ELR (cell line): Measurements from ENCODE around the gene KIAA0232.

Experiments
- DNase-seq: peaks from one replicate; pipeline ENCODE4 v3.0.0-alpha.2; 2015; ENCODE audit warnings: low read depth

Gene KIAA0232

DNA sequence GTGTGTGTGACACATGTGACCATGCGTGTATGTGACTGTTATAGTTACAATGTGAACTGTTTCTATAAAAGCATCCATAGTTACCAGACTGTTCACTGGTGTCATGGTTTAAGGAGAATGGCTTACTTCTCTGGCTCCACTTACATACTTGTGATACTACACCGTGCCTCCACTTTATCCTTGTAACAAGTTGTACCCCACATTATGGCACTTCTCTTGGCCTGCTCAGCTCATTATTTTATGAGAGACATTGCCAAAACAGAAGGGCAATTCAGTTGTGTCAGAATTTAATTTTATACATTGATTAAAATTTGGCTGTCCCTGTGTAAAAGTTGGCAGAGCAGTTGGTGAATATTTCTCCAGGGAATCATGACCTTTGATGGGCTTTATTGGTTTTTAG lies 64.7 kb downstream of the KIAA0232 start:
- DNase-seq, result no peak

DNA sequence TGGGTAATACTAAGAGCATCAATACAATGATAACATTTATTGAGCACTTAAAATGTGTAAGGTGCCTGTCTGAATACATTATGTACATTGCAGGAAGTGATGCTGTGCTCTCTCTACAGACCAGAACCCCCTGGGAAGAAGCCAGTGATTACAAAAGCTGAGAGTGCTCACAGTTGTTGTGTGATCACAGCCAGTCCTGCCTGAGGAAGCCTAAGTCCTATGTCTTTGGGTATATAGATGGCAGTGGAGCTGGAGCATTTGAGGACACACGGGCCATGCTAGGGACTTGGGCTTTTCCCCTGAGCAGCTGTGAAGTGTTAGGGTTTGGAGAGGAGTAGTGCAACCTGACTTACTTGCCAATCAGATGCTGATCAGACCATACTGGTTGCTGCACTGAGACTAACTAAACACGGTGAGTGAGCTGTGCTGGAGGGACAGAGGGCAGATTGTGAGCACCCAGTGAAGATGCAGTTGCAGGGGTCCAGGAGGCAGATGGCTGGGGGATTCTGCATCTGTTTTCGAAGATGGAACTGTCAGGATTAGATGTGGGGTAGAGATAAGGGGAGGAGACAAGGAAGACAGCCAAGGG lies 66.3 kb downstream of the KIAA0232 start:
- DNase-seq, result no peak

DNA sequence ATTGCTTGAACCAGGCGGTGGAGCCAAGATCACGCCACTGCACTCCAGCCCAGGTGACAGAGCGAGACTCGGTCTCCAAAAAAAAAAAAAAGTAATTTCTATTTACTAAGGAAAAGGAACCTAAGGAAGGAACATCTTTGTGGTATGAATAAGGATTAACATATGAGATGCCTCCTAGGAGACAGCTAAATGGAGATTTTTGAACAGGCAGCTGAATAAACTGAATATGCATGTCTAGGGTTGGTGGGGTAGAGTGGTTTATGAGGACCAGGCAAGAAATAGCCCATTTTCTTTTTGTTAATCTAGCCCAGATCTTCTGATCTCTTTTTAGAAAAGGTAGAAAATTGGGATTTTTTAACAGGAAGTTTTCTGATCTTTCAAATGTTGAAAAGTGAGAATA lies 67.2 kb downstream of the KIAA0232 start:
- no peak for DNase-seq

DNA sequence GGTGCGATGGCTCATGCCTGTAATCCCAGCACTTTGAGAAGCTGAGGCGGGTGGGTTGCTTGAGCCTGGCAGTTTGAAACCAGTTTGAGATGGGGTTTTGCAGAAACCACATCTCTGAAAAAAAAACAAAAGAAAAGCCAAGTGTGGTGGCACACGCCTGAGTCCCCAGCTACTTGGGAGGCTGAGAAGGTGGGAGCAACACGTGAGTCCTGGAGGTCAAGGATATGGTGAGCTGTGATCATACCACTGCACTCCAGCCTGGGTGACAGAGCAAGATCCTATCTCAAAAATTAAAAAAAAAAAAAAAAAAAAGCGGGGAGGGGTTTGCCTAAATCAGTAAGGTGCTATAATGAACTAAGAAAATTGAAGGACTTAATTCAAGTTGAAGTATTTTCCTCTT lies 68.9 kb downstream of the KIAA0232 start:
- DNase-seq, result no peak

DNA sequence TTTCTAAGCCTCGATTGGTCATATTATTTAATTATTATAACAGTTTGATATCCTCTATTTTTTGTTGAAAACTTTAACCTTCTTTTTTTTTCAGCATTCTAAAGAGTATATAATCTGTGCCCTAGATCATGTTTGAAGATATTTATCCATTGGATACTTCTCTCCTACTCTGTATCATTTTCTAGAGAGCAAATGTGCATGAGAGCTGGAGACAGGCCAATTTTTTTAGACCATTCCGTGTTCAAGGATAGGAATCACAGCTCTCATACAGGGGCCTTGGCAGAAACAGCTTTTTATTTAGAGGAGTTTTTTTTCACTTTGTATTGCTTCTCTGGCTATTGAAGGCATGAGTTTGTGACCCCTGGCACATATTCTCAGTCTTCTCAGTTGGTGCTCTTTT lies 69.4 kb downstream of the KIAA0232 start:
- DNase-seq, result no peak

DNA sequence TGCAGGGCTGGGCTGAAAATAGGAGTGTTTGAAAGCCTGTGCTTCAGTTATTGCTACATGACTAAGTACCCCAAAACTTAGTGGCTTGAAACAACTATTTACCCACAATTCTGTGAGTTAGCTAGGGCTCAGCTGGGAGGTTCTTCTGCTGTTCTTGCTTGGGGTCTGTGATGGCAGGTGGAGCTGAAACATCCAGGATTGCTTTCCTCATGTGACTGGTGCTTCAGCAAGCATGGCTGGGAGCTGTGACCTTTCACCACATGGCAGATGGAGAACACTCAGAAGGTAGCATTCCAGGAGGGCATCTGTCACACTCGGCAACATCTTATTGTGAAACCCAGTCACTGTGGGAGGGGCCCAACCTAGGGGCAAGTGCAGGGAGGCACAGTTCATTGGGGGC lies 70.1 kb downstream of the KIAA0232 start:
- no peak for DNase-seq

DNA sequence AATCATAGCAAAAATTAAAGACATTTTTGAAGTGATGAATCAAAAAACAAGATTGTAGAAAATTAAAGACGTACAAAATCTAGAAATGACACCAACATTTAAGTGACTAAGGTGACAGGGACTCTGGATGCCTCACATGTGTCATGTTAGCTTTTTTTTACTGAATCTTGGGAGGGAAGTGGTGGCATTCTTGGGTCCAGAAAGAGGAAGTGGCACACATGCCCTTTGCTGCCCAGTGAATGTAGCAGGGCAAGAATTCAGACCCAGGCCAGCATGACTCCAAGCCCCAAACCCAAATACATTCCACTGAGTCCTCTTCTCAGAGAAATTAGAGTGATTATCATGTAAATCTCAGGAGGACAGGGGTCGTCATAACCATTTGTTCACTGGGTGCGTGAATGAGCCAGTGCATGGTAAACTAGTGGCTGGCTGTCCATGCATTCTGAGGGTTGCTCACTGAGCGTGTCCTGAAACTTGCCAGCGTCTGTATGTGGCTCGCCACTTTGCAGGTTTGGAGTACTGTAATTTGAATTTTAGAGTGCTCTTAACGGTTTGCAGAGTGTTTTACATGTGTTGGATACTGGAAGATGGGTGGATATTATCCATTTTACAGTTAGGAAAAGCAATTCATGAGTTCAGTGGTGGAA lies 71.7 kb downstream of the KIAA0232 start:
- DNase-seq, result no peak

DNA sequence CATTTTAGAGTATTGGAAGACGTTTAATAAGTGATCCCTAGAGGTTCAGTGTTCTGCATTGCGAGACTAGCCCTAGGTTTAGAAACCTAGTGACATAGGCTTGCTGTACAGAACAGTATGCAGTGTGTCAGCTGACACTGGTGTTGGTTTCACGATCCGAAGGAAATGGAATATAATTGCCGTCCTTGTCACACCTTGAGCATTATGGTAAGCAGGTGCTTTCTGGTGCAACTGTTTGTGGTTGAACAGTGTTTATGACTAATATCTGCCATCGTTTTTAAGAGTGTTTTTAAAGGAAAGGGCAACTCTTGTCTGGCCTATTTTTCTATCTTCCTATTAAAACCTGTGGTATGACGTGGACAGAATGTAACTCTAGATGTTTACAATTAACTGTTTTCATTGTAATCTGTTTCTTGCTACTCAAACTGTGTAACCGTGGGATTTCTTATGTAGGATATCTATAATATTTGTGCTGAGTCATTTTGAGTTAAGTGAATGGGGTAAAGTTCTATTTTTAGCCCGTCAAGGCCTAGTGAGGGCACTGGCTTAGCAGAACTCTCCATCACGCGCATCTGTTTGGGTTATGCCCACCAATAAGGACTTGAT lies 73.3 kb downstream of the KIAA0232 start:
- peak; percentile 46 for DNase-seq

DNA sequence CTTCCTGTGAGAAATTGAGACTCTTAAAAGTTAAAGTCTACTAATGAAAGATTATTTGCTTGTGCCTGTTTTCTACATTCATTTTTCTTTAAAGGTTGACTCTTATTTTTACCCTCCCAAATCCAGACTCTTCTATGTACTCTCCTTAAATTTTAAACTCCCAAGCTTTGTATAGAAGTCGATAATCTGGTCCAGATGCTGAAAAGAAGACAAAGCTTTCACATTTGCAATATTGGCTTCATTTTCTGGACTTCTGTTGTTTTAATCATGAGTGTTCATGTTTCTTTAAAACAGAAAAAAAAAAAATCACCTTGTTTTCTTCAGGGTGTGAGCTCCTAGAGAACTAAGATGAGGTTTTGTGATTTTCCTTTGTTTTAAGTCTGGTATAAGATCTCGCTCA lies 73.9 kb downstream of the KIAA0232 start:
- DNase-seq, result no peak

DNA sequence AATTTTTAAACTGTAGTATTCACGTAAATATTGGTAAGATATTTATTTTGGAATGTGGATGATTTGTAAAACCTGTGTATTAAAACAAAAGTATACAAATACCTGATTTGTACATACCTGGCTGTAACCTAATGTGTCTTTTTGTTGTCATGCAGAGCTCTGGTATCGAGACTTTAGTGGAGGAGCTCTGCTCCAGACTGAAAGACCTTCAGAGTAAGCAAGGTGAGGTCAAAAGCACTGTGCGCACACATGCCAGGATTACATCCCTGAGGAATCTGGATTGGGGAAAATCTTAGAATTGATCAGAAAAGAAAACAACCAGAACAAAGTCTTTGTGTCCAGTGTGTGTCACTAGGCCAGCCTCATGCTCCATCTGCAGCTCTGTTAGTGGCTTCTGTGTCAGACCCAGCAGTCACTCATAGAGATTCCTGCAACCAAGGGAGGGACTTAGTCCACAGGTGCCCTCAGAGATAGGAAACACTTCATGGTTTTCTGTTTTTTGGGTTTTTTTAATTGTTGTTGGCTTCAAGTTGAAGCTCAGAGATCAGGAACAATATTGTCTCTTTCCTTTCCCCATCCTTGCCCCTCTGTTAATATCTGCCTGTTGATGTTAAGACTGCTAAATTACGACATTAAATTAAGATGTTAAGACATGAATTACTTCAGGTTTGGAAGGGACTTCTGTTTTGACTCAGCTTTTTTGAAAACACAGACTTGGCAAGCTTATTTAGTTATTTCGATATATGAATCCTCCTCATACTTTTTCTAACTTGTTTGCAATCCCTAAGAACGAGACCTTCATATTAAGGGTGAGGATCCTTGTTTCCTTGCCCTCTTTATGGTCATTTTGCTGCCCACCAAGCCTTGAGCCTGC lies 74.7 kb downstream of the KIAA0232 start:
- DNase-seq, result no peak

DNA sequence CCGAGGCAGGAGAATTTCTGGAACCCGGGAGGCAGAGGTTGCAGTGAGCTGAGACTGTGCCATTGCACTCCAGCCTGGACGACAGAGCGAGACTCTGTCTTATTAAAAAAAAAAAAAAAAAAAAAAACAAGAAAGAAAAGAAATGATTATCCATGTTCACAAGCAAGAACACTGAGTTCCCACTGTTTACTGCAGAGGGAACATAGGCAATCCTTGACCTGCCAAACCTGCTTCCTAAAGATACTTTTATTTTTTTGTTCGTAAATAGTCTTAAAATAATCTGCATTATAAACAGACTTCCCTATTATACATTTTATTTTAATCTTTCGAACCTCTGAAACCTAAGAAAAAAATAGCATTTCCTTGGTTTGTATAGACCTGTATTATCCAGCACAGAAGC lies 76.5 kb downstream of the KIAA0232 start:
- no peak for DNase-seq

DNA sequence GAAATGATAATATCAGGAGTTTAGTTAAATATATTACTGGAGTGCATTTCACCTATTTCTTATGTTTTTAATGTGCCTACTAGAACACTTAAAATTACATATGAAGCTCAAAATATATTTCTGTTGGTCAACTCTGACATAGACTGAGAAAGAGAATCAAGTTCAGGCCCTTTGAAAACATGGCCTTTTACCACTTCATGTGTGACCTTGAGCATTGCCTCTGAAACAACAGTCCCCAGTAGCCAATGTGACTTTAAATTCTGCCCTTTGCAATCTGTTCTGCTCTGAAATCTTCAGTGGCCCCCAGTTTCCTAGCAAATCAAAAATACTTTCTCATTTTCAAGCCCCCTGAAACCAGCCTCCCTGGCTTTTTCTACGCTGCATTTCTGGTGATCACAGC lies 77.0 kb downstream of the KIAA0232 start:
- DNase-seq, result no peak

DNA sequence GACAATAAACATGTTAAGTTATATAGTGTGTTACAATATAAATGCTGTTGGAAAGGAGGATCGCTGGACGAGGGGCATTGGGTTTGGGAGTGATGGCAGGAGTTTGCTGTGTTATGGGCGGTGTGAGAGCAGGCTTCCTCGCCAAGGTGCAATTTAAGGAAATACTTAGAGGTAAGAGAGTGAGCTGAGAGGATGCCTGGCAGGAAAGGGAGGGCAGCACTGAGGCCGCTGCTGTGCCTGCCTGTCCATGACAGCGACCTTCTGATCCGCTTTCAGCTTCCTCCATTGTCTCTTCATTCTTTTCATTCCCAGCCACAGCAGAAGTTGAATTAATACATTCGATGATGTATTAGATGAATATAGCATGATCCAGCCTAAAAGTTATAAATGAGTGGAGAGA lies 85.9 kb downstream of the KIAA0232 start:
- DNase-seq, result no peak

DNA sequence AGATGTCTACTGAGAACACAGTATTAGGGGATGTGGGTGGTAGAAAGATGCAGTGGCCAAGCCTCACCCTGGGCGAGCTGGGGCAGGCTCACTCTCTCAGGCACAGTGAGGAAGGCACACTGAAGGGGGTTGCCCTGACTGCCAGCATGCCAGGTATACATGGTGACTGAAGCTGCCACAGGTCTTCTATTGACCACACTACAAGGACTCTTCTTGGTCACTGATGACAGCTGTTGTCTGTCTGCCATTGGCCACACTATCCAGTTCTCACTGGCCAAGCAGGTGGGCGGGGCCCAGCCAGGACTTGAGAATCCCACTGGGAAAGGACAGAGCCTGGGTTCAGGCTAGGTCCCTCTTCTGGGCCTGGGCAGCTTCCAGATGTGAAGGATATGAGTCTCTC lies 87.4 kb downstream of the KIAA0232 start:
- no peak for DNase-seq

DNA sequence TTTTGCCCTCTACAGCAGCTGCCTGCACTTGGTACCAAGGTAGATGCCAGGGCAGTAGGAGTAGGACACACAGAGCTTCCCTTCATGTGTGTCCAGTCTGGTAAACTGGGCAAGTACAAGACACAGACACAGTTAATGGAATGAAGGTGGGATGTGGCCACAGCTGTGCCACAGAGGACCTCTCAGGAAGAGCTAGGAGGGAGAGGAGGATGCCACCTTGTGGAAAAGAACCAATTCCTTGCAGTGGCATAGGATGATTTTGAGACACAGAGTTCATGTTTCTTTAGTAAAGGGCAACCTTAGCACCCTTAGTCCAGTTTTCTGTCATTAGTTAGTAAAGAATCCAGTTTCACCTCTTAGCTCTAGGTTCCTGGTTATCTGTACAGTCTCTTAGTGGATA lies 90.8 kb downstream of the KIAA0232 start:
- peak; percentile 35 for DNase-seq

DNA sequence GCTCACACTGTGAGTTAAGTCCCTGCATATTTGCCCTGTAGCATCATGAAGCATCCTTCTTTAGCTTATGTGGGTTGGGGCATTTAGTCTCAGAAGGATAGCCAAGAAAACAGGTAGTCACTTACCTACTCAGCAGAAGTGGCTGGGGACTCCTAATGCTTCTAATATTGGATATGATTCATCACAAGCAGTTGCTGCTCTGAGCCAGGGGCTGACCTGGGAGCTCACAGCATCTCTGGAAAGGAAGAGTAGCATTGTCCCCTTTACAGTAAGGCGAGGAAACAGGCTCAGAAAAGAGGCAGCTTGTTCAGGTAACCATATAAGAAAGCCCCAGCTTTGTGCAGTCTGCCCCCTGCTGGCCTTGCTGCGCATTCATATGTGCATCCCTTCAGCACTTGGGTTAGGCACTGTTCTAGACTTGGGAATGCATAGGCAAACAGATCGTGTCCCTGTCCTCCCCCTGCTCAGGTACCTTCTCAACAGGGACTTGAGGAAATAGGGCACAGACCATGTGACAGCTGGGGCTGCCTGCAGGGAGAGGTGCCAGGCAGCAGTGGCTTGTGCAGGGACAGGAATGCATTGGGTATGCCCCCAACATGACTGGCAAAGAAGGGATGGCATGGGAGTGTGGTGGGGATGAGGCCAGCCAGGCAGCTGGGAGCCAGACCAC lies 91.4 kb downstream of the KIAA0232 start:
- DNase-seq, result peak; percentile 66

DNA sequence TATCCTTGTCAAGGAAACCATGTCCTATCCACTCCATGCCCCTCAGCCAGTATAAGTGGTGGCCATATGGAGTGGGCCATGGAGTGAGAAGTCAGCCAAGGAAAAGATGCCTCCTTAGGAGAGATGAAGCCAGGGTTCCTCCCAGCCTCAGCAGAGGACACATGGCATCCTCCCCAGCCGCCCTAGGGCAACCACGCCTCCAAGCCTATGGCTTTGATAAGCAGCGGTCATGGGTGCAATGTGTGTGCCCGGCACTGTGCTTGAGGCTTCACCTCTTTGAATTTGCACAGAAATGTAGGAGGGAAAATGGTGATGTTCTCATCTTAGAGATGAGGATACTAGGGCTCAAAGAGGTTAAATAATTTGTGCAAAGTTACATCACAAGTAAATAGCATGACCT lies 92.5 kb downstream of the KIAA0232 start:
- DNase-seq, result no peak

DNA sequence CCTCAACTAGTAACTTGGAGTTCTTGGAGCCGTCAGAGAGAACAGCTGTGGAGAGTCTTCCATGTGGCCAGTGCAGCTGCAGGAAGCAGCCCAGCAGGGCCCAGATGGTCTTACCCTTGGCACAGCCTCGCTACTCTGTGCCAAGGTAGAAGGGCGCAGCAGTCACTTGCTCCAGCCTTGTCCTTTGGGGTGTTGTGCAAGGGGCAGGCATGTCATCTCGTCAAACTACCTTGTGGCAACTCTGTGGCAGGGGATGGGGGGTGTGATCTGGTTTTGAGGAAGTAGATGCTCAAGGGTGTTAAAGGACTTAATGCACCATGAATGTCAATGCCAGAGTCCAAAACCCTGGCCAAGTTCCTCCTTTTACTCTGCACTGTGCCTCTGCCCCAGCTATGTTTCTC lies 92.9 kb downstream of the KIAA0232 start:
- no peak for DNase-seq

DNA sequence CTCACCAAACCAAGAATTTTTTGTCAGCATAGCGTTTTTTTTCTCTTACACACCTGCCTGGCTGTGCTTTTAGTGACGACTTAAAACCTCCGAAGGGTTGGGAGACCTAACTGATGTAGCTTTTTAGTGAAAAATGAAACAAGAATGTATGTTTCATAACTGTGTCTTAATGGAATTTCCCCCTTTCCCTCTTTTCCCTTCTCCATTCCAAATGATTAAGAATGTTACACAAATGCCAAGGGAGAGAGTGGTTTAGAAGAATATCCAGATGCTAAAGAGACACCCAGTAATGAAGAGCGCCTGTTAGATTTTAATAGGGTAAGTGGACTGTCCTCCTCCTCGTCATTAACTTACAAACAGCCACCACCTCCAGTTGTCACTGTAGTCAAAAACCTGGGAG lies 93.9 kb downstream of the KIAA0232 start:
- DNase-seq, result no peak

DNA sequence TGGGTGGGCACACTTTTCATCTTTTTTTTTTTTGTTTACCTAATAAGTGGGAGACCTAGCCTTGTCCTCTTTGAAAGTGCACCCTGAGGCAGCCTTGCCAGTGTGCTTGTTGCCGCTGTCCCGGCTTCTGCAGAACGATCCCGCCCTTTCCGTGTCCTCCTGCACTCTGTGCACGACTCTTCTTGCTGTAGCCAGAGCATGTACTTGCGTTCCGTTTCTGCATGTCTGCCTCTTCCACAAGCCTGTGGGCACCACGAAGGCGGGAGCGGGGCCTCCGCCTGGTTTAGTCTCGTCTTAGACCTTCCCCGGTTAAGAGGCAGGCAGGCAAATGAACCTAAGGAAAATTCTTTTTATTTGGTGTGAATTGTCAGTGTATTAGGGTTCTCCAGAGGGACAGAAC lies 94.5 kb downstream of the KIAA0232 start:
- no peak for DNase-seq

DNA sequence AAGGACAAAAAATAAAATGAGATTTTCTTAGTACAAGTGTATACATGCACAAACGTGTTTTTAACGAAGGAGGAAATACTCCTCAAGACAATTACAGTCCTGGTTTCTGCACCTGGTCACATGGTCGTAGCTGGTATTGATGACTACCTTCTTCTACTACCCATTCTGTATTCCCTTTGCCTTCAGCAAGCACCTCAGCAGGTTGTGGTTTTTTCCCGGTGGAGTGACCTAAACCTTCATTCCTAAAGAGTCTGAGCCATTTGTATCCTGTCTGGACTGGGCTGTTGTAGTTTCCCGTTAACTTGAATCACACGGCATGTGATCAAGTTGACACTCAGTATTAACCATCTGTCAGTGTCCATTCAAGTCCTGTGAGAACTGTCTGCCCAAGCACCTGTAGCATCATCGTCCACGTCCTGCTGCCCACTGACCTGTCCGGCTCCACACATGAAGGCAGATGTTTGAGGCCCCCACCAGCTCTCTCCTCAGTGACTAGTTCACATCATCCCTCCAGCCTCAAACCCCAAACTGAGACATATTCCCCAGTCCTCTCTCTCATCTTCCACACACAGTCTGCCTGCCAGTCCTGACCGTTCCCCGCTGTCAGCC lies 96.0 kb downstream of the KIAA0232 start:
- DNase-seq, result no peak

DNA sequence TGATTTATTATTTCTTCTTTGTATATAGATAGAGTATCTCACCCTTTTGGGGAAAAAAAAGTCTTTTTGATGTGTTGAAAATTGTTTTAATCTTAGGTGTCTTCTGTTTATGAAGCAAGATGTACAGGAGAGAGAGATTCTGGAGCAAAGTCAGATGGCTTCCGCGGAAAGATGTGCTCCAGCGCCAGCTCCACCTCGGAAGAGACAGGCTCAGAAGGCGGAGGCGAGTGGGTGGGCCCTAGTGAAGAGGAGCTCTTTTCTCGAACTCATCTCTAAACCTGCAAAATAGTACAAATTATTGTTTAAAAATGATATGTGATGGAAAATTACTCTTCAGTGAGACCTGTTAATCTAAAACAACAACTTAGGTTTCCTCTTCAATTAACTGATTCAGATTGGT lies 98.2 kb downstream of the KIAA0232 start:
- DNase-seq, result no peak
